Activated CD4-positive, alpha-beta T cell treated with anti-CD3 and anti-CD28 coated beads, Interleukin-2, Interleukin-6, amounts not matched to agents 100 ng/mL and 50 ng/mL, durations not matched to agents 16 hours and 8 hours (primary cell): ENCODE data around the gene OR11L1.

ENCODE experiments used
- DNase-seq: peaks from one replicate; pipeline ENCODE4 v3.0.0-alpha.2; 2020

OR11L1 gene, protein sequence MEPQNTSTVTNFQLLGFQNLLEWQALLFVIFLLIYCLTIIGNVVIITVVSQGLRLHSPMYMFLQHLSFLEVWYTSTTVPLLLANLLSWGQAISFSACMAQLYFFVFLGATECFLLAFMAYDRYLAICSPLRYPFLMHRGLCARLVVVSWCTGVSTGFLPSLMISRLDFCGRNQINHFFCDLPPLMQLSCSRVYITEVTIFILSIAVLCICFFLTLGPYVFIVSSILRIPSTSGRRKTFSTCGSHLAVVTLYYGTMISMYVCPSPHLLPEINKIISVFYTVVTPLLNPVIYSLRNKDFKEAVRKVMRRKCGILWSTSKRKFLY

DNA sequence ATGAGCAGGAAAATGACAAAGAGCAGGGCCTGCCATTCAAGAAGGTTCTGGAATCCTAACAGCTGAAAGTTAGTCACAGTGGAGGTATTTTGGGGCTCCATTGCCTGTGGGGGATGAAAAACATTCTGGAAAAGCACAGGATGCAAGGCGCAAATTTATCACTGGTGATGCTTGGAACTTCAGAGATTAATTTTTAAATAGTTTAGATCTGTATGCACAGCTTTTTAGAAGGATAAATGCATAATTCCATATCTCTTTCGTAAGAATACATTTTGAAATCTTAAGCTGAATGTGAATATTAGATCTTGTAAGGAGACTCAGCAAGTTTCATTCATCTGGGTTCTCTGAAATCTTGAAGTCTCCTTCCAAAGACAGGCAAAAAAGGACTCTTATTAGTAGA lies at the start of gene OR11L1:
TSS of gene OR11L1 (minus strand) at position 101 of the 400 bp plus-strand sequence. CDS start at position 101, 0 bp downstream.
- DNase-seq: no peak

DNA sequence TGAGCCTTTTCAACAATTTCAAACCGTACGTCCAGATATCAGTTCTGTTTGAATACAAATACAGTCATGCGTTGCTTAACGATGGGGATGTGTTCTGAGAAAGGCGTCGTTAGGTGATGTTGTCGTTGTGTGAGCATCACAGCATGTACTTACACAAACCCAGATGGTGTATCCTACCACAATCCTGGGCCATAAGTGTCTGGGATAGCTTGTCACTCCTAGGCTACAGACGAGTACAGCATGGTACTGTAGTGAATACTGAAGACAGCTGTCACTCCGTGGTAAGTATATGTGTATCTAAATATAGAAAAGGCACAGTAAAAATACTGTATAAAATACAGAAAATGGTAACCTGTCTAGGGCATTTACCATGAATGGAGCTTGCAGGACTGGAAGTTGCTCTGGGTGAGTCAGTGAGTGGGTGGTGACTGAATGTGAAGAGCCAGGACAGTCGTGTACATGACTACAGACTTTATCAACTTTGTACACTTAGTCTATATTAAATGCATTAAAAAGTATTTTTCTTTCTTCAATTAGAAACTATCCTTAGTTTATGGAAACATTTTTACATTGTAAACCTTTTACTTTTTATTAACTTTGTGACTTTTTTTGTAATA lies 43.2 kb upstream of the OR11L1 start:
- DNase-seq: no peak

DNA sequence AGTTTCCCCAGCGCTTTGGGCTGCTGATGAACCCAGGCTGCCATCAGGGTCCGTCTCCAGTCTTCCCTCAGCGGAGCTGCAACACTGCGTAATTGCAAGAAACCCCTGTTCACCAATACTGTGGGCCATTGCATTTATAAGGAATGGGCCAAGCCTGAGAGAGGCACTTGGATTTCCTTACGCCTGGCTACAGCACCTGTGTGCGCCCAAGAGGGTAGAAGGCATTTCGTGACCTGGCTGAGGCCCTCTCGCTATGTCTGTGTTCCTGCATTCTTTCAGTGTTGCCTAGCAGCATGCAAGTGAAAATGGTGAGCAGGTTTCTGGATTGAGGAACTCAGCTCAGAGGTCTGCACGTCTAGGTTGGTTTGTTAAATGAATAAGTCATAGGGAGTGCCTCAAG lies 41.6 kb upstream of the OR11L1 start:
- no peak for DNase-seq

DNA sequence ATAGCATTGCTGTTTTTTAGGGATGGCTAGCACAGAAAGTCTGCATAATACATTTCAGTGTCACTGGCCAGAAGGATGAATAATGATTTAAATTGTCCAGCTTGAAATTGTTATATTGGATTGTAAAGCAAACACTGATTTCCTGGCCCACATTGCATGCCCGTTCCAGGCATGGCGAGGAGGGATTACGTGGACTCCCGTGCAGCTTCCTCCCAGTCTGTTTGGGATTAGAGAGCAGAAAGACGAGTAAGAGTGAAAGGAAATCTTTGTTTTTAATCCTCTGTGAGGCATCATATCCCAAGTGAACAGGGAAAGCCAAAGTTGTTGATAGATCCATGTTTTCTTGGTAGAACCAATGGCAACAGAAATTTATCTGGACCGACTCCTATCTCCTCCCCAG lies 23.7 kb upstream of the OR11L1 start:
- no peak for DNase-seq

DNA sequence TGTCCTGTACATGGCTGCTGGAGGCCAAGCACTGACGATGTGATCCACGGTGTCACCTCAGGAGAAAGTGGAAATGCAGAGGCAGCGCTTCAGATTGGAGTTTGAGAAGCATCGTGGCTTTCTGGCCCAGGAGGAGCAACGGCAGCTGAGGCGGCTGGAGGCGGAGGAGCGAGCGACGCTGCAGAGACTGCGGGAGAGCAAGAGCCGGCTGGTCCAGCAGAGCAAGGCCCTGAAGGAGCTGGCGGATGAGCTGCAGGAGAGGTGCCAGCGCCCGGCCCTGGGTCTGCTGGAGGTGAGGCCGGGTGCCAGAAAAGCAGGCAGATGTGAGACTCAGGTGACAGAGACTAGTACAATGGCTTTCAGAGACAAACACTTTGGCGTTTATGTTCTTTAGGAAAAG lies 22.9 kb upstream of the OR11L1 start:
- no peak for DNase-seq

DNA sequence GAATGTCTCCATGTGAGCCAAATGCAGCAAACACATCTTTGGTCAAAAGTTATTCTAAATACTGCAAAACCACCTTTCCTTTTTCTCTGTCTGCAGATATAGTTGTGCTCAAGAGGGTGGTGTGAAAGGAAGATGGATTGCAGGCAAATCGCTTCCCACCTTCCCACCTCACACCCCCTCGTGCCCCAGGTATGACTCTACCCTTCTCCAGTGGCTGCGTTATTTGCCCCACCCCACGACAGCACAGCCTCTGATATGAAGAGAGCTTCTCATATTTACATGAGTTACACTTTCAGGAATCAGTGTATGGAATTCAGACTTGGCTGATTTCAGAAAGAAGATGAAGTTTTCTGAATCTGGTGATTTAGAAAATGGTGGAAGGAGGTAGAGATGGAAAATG lies 21.1 kb upstream of the OR11L1 start:
- no peak for DNase-seq

DNA sequence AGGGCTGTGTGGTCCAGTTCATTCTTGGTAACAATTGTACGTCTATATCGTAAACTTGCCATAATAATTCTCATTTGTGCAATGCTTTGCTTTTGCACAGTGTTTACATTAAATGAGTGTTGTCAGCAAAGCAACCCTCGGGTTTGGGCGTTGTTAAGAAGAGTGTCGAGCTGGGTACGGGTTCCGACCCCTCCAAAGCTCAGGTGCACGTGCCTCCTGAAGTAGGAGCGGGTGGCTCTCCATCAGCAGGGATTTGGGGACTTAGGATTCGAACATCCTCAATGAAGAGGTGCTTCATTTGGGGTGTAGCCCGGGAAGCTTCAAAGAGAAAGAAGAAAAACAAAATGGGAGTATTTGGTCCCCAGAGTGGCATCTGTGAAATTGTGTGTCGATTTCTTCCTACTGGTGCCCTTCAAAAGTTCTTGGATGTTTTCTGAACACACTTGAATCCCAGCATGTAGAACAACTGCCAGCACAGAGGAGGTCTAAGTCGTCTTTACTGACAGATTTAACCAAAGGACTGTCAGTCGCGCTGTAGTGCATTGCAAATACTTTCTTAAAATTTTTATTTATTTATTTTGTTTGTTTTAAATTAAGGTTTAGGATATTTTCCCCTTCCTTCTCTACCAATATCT lies 16.4 kb upstream of the OR11L1 start:
- DNase-seq: no peak

DNA sequence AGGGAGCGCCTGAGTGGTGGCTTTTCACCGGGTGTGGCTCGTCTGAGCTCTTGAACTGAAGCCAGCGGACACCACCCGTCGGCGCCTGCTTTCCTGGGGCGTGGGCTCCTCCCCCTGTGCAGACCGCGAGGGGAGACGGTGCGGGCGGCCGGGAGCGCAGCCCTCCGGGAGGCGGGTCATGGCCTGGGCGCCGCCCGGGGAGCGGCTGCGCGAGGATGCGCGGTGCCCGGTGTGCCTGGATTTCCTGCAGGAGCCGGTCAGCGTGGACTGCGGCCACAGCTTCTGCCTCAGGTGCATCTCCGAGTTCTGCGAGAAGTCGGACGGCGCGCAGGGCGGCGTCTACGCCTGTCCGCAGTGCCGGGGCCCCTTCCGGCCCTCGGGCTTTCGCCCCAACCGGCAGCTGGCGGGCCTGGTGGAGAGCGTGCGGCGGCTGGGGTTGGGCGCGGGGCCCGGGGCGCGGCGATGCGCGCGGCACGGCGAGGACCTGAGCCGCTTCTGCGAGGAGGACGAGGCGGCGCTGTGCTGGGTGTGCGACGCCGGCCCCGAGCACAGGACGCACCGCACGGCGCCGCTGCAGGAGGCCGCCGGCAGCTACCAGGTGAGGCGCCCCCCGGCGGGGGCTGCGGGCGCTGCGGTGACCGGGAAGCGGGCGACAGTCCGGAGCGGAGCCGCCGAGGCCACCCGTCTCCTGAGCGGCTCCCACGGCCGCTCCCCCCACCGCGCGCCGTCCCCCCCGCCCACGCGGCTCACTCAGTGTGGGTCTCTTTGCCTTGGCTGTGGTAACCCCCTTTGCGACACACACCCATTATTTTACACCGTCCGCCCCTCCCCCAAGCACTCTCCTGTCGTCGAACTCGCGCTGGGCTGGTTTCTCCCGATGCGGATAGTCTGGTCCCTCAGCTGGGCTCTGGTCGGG lies 15.6 kb upstream of the OR11L1 start, which contains the start of gene TRIM58:
TSS of gene TRIM58 (plus strand) at position 119 of the 916 bp plus-strand sequence. CDS start at position 179, 60 bp downstream.
- DNase-seq: peak; percentile 47

DNA sequence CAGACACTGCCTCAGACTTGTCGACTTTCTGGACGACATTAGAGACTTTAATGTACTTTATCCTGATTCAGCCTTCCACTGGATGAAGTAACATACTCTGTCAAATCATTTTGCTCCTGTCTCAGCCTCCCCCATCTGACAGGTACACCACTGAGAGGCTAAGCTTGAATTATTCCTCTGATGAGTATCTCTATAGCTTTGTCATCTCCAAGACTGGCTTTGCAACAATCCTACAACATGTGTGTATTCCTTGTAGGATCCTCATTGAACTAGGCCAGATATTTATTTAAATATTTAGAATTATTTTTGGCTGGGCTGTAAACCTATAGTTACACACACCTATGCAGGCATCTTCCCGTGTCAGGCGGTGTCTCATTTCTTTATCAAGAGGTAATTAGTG lies 14.2 kb upstream of the OR11L1 start:
- DNase-seq: no peak

DNA sequence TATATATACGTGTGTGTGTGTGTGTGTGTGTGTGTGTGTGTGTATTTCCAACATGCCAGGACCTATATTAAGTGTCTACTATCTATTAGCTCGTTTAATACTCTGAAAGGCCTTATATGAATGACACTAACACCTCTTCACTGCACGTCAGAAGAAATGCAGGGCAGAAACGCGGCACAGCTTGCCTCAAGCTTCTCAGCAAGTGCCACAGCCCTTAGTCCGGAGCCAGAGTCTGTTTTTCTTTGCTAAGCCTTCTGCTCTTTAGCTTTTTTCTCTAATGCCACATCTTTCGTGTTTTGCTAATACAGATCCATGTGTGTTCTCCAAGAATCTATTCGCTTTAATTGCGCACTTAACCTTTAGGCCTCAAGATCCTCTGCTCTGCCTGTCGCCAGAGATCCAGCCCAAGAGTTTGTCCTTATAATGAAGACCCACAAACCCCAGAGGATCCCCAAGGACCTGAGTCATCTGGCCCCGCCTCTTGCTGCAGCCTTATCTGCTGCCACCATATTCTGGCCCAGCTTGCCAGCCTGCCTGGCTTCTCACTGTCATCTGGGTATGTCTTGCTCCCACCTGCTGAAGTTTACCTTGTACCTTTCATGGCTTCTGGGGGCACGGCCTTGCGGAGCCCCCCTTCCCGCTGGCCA lies 13.3 kb upstream of the OR11L1 start:
- no peak for DNase-seq

DNA sequence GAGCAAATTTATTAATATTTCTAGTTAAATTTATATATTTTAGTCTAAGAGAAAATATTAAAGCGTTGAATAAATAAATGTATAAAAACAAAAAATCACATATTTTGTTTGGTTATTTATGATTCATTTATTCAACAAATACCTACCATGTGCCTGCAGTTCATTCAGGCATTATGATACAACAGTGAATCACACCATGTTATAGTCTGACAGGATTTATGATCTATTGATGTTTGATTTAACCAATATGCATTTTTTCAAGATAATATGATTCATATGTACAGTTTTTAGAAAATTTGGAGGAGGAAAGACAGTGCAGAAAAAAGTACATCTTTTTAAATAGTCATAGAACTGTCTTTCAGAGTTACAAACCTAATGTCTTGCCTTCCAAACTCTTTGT lies 7.9 kb upstream of the OR11L1 start:
- DNase-seq: no peak

DNA sequence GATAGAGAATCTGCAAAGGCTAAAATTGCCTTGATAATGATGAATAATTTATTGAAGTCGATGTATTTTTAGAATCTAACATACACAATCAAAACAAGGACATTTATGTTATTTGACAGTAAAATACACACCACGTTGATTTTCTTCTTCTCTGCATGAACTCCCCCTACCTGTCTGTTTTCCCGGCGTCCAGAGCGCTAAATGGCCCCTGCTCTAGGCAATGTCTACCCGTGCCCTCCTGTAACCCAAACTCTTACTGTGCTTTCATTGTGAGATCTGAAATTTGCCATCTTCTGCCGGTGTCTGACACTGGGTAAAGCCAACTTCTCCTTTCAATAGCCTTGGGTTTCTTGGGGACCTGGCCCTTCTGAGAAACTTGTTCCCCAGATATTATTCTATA lies 6.7 kb upstream of the OR11L1 start:
- no peak for DNase-seq

DNA sequence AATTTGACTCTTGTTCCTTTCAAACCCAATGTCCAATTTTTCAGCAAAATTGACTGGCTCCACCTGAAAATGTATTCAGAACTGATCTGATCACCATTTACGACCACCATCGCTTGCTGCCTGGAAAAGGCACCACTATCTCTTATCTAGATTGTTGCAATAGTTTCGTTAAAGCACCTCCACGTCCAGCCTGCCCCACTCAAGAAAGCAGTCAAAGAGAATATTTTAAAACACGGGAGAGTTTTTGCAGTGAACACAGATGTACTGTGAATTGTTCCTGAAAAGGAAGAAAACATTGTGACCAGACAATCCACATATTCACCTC lies 4.0 kb upstream of the OR11L1 start:
- DNase-seq: no peak

DNA sequence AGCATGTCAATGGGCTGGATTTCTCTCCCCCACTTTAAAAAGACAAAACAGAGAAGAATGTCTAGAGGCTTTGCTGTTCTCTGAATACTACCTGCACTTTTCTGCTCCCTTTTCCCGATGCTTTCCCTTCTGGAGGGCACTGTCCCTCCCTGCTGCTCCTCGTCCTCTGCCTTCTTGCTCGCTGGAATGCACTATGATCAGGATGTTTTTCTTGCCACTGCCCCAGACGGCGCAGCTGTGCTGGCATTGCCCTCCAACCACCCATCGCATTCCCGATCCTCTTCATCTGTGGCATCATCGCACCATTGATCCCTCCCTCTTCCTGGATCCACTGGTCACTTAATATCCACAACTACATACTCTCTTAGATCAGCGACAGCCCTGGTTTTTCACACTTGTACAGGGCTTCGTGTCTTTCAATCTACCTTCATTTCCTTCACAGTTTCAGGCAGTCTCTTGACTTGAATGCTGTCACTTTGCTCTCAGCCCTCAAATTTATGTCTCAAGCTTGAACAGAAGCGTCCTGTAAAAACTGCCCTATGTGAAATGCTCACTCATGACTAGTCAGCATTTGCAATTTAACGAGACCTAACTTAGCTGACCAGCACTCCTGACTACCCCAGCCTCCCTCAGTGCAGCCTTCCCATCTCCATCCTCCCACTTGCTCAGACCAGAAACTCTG lies 3.5 kb upstream of the OR11L1 start:
- DNase-seq: no peak

DNA sequence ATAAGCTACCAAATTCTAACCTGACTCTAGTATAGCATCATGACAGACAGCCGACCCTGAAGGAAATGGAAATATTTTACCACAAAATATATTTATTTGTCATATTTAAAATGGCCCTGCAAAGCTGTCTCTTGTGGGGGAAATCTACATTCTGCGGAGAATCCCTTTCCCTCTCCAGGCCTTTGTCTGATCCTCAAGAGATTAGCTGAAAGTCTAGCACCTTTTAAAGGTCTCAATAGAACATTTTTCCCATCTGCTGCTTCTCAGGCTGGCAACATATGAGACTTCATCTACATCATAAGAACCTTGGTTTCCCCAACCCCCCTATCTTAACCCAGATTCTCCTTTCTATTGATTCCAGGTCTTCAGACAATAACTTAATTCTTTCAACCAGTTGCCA lies 1.7 kb upstream of the OR11L1 start:
- DNase-seq: no peak

DNA sequence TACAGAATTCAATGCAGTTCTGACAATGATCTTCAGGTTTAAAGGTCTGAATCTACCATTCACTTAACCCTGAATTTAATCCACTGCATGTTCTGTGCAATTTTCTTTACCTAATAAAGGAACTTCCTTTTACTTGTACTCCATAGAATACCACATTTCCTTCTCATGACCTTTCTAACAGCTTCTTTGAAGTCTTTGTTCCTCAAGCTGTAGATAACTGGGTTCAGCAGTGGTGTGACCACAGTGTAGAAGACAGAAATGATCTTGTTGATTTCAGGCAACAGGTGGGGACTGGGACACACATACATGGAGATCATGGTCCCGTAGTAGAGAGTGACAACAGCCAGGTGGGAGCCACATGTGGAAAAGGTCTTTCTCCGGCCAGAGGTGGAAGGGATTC lies 878 bp downstream of the OR11L1 start:
- no peak for DNase-seq

DNA sequence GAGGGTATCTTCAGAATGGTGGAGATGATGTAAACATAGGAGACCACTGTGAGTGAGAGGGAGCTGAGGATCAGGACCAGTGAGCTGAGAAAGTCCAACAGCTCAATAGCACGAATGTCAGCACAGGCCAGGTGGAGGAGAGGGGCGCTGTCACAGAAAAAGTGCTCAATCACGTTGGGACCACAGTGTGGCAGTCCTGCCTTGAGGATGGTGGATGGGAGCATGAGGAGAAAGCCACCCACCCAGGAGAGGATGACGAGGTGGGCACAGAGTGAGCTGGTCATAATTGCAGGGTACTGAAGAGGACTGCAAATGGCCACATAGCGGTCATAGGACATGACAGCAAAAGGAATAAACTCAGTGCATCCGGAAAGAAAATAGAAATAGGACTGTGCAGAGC lies 8.1 kb downstream of the OR11L1 start:
- no peak for DNase-seq

DNA sequence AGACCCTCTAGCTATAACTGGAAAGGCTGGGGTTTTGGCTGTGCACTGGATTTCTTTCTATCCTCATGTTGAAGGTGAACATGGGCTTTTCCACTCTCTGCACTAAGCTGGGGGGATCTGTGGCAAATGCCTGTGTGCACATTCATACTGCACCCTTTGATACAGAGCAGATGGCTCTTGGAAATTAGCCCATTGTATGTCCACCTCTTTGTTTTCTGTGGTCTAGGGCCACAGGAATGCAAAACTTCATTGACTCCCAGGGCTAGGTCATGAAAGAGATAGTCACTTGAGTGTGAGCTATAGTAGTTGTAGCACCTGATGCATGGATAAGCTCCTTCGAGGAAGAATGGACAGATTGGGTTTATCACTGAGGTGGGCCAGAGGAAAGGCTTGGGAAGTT lies 12.0 kb downstream of the OR11L1 start:
- no peak for DNase-seq

DNA sequence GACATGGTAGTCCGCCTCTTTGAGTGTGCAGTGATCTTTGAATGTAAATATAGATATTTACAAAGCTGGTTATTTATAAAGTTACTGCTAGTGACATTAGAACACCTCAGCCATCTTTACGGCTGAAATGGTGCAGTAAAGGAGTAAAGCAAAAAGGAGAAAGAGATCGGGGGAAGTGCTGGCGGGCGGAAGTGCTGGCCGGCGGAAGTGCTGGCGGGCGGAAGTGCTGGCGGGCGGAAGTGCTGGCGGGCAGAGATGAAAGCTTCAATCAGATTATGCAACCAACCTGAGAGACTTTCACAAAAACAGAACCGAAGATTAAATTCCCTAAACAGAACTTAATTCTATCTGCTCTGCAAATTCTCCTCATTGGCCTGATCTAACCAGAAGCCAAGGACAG lies 16.3 kb downstream of the OR11L1 start:
- no peak for DNase-seq

DNA sequence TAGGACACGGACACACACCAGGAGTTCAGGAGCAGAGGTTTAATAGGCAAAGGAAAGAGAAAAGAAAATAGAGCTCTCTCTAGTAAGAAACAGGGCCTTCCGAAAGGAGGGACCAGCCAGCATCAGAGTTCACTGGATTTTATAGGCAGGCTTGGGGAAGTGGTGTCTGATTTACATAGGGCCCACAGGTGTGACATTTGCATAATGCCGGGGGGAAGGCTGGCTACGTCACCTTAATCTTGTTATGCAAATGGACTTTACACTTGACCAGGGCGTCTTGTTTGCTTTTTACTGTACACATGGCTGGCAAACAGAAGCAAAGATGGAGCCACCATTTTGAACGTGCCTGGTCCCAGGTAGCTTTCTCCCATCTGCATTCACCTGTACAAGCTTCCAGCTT lies 17.7 kb downstream of the OR11L1 start, which contains the start of gene OR14A16:
TSS of gene OR14A16 (minus strand) at position 97 of the 400 bp plus-strand sequence. CDS start 8,390 bp downstream, outside the sequence.
- no peak for DNase-seq

DNA sequence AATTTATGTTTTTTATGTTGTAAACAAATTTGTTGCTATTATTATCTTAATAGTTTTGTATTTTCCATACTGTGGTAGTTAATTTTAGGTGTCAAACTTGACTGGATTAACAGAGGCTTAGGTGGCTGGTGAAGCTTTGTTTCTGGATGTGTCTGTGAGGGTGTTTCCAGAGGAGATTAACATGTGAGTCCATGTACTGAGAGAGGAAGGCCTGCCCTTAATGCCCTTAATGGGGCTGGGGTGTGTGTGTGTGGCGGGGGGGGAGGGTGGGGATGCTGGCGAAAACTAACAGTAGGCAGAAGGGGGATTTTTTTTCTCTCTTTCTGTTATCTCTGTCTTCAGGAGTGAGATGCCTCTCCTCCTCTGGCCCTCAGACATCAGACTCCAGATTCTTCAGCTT lies 19.6 kb downstream of the OR11L1 start:
- no peak for DNase-seq

DNA sequence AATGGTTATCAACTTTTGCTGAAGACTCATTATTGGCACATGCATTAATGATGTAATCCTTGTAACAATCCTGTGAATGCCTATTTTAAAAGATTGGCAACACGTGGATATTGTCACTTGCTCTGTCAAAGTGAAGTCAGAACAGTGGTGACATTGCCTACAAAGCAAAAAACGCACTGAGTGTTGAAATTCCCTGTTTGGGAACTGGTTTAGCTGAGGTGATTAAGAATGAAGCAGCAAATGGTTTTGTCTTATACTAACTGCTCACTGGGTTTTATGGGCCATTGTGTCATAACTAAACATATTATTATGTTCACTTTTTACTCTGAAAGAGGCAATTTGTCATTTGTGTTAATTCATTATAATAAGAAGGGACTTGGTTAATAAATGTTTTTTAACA lies 29.1 kb downstream of the OR11L1 start:
- DNase-seq: no peak
